DOHH2 (cell line): ENCODE data around the gene RRAS2.

Experiments
- EZH2phosphoT487 ChIP-seq: fragments of 200-600 bp; sonication (generic); IDR thresholded peaks from 2 replicates; pipeline ENCODE4 v1.6.1; 2017; ENCODE audit warnings: borderline replicate concordance, mild to moderate bottlenecking, antibody characterized with exemption, low read length, moderate library complexity, mixed read lengths
- TF ChIP-seq, protein P1 (sequence below): fragments of 200-600 bp; sonication (generic); IDR thresholded peaks from one replicate; pipeline ENCODE4 v1.5.1; 2014; ENCODE audit warnings: antibody characterized with exemption, mild to moderate bottlenecking, low read depth, low read length; ENCODE audit not compliant: poor library complexity, severe bottlenecking

- TF ChIP-seq, protein P1, sequence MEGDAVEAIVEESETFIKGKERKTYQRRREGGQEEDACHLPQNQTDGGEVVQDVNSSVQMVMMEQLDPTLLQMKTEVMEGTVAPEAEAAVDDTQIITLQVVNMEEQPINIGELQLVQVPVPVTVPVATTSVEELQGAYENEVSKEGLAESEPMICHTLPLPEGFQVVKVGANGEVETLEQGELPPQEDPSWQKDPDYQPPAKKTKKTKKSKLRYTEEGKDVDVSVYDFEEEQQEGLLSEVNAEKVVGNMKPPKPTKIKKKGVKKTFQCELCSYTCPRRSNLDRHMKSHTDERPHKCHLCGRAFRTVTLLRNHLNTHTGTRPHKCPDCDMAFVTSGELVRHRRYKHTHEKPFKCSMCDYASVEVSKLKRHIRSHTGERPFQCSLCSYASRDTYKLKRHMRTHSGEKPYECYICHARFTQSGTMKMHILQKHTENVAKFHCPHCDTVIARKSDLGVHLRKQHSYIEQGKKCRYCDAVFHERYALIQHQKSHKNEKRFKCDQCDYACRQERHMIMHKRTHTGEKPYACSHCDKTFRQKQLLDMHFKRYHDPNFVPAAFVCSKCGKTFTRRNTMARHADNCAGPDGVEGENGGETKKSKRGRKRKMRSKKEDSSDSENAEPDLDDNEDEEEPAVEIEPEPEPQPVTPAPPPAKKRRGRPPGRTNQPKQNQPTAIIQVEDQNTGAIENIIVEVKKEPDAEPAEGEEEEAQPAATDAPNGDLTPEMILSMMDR, result no peak
- TF ChIP-seq EZH2phosphoT487, result no peak
These were observed 130.6 kb downstream of the RRAS2 start for GRCh38 chr11:14228356-14228755.
